ENCODE results near the gene CDKAL1.
A peak's percentile ranks its signal among the peaks of the same experiment; 100 is the strongest.

CDKAL1 gene

DNA sequence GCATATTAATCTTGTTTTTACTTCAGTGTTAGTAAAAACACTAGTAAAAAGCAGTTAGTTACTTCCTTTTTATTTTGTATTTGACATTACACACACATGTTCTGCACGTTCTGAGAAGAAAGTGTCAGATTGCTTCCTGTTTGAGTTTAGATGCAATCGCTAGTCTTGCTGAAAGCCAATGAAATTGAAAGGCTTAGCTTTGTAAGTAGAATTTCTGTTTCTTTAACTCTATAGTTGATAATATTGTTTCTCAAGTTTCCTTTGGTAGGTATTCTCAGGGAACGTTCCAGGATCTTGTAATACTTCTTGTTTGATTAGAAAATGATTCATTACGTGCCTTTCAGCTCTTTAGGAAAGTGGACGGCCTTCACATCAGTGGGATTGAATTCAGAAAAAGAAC, 55.0 kb downstream of the CDKAL1 start:
- TF ChIP-seq, protein P1, sequence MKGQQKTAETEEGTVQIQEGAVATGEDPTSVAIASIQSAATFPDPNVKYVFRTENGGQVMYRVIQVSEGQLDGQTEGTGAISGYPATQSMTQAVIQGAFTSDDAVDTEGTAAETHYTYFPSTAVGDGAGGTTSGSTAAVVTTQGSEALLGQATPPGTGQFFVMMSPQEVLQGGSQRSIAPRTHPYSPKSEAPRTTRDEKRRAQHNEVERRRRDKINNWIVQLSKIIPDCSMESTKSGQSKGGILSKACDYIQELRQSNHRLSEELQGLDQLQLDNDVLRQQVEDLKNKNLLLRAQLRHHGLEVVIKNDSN (IDR thresholded peaks at IDR 0.05): no peak
- no peak for TF ChIP-seq CEBPB (IDR thresholded peaks at IDR 0.05)
- TF ChIP-seq NFIC (IDR thresholded peaks at IDR 0.05): no peak
- no peak for TF ChIP-seq FOXM1 (IDR thresholded peaks at IDR 0.05; ENCODE audit: borderline replicate concordance, low read depth)
- TF ChIP-seq RAD21 (IDR thresholded peaks at IDR 0.05; ENCODE audit: low read depth): no peak
- TF ChIP-seq, protein P2, sequence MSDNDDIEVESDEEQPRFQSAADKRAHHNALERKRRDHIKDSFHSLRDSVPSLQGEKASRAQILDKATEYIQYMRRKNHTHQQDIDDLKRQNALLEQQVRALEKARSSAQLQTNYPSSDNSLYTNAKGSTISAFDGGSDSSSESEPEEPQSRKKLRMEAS (IDR thresholded peaks at IDR 0.05): no peak
- no peak for TF ChIP-seq TAF1 (IDR thresholded peaks at IDR 0.05; ENCODE audit: low read depth)
- no peak for TF ChIP-seq TEAD4 (IDR thresholded peaks at IDR 0.05)

DNA sequence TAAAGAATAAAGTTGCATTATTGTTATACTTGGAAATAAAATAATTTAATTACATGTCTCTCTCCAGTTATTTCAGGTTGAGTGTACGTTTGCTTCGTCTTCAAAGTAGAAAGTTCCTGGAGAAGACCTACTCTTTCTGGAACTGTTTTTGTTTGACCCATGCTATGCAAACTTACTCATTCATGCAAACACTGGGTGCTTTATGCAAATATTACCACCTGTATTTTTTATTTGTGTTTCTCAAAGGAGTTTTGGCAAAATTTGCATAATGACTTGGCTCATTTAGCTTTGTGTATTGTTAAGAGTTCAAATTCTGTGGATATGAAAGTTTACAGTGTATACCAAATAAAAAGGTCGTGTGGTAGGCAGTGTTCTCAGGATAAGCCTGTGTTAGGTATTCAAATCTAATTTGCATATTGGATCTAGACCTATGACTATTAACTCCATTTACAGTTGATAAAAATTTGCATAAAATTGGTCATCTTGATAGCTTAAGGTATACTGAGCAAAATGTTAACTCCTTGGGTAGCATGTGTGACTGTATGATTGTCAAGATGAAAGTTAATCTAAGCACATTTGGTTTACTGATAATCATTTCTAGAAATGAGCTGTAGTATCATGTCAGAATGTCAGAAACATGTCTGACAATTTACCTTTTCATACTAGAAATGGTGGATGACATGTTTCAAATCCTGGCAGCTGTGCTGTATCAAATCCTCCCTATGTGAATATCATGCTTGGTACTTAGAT, 65.2 kb downstream of the CDKAL1 start:
- TF ChIP-seq TAF1 (IDR thresholded peaks at IDR 0.05; ENCODE audit: low read depth): no peak
- no peak for TF ChIP-seq CEBPB (IDR thresholded peaks at IDR 0.05)
- TF ChIP-seq, protein P1 (IDR thresholded peaks at IDR 0.05): no peak
- TF ChIP-seq CREB1 (IDR thresholded peaks at IDR 0.05; ENCODE audit: low read depth): no peak
- no peak for TF ChIP-seq FOXM1 (IDR thresholded peaks at IDR 0.05; ENCODE audit: borderline replicate concordance, low read depth)
- TF ChIP-seq YY1 (IDR thresholded peaks at IDR 0.05; ENCODE audit: low read depth): no peak
- no peak for TF ChIP-seq TCF12 (IDR thresholded peaks at IDR 0.05; ENCODE audit: low read depth)
- no peak for TF ChIP-seq EGR1 (IDR thresholded peaks at IDR 0.05)
- no peak for TF ChIP-seq RAD21 (IDR thresholded peaks at IDR 0.05; ENCODE audit: low read depth)
- TF ChIP-seq EP300 (IDR thresholded peaks at IDR 0.05; ENCODE audit: borderline replicate concordance): no peak
- TF ChIP-seq, protein P2 (IDR thresholded peaks at IDR 0.05): no peak

DNA sequence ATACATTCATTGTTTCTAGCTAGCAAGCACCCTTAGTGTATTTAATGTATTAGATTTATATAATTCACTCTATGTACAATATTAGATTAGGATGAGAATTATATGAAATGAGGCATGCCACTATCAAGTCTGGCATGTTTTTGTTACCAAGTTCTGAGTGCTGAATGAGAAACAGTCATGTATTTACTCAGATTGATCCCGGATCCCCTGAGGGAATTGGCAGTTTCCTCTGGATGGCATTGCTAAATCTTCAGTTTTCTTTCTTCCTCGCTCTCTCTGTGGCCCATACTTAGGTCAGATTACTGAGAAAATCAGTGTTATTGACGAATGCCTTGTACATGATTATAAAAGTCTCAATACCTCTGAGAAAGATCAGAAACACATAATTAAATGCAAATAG, 66.6 kb downstream of the CDKAL1 start:
- TF ChIP-seq TEAD4 (IDR thresholded peaks at IDR 0.05): no peak

DNA sequence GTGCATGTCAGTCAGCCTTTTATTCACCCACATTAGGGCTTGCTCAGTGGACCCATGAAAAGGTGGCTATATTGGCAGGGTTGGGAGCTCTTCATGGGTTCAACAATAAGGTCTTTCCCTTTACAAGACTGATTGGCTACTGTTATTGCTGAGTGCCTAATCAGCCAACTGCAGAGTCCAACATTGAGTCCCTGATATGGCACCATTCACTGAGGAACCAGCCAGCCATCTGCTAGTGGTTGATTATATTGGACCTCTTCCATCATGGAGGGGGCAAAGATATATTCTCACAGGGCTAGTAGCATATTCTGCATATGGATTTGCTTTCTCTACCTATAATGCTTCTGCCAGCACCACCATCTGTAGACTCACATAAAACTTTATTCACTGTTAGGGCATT, 69.9 kb downstream of the CDKAL1 start:
- TF ChIP-seq, protein P3, sequence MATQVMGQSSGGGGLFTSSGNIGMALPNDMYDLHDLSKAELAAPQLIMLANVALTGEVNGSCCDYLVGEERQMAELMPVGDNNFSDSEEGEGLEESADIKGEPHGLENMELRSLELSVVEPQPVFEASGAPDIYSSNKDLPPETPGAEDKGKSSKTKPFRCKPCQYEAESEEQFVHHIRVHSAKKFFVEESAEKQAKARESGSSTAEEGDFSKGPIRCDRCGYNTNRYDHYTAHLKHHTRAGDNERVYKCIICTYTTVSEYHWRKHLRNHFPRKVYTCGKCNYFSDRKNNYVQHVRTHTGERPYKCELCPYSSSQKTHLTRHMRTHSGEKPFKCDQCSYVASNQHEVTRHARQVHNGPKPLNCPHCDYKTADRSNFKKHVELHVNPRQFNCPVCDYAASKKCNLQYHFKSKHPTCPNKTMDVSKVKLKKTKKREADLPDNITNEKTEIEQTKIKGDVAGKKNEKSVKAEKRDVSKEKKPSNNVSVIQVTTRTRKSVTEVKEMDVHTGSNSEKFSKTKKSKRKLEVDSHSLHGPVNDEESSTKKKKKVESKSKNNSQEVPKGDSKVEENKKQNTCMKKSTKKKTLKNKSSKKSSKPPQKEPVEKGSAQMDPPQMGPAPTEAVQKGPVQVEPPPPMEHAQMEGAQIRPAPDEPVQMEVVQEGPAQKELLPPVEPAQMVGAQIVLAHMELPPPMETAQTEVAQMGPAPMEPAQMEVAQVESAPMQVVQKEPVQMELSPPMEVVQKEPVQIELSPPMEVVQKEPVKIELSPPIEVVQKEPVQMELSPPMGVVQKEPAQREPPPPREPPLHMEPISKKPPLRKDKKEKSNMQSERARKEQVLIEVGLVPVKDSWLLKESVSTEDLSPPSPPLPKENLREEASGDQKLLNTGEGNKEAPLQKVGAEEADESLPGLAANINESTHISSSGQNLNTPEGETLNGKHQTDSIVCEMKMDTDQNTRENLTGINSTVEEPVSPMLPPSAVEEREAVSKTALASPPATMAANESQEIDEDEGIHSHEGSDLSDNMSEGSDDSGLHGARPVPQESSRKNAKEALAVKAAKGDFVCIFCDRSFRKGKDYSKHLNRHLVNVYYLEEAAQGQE (IDR thresholded peaks at IDR 0.05; ENCODE audit: low read depth): no peak
- no peak for TF ChIP-seq ZBTB7A (IDR thresholded peaks at IDR 0.05; ENCODE audit: low read depth)
- TF ChIP-seq EGR1 (IDR thresholded peaks at IDR 0.05): no peak
- TF ChIP-seq CREB1 (IDR thresholded peaks at IDR 0.05; ENCODE audit: low read depth): no peak
- TF ChIP-seq EP300 (IDR thresholded peaks at IDR 0.05; ENCODE audit: borderline replicate concordance): no peak
- TF ChIP-seq, protein P2 (IDR thresholded peaks at IDR 0.05): no peak
- no peak for TF ChIP-seq RAD21 (IDR thresholded peaks at IDR 0.05; ENCODE audit: low read depth)
- TF ChIP-seq TEAD4 (IDR thresholded peaks at IDR 0.05): no peak
- TF ChIP-seq FOXM1 (IDR thresholded peaks at IDR 0.05; ENCODE audit: borderline replicate concordance, low read depth): no peak
- no peak for TF ChIP-seq CEBPB (IDR thresholded peaks at IDR 0.05)
- no peak for TF ChIP-seq NFIC (IDR thresholded peaks at IDR 0.05)
- TF ChIP-seq TCF12 (IDR thresholded peaks at IDR 0.05; ENCODE audit: low read depth): no peak
- TF ChIP-seq, protein P1 (IDR thresholded peaks at IDR 0.05): no peak
- TF ChIP-seq TAF1 (IDR thresholded peaks at IDR 0.05; ENCODE audit: low read depth): no peak
- no peak for TF ChIP-seq YY1 (IDR thresholded peaks at IDR 0.05; ENCODE audit: low read depth)

DNA sequence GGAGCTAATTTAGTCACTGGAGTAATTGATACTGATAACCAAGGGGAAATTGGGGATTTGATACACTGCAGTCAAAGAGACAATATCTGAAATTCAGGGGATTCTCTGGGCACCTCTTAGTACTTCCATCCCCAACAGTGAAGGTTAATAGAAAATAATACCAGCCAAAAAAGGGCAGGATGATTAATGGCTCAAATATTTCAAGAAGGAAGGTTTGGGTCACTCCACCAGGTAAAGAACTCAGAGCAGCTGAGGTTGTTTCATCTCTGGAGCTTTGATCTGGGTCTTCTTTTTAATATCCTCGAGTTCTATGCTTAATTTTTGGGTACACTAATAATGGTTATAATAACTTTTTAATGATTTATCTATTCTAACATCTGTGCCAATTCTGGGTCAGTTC, 70.8 kb downstream of the CDKAL1 start:
- TF ChIP-seq EGR1 (IDR thresholded peaks at IDR 0.05): no peak
- TF ChIP-seq, protein P1 (IDR thresholded peaks at IDR 0.05): no peak
- 0 out of 2 replicates have a peak, but pooled peaks have one; percentile 31 for TF ChIP-seq TEAD4 (IDR thresholded peaks at IDR 0.05)

DNA sequence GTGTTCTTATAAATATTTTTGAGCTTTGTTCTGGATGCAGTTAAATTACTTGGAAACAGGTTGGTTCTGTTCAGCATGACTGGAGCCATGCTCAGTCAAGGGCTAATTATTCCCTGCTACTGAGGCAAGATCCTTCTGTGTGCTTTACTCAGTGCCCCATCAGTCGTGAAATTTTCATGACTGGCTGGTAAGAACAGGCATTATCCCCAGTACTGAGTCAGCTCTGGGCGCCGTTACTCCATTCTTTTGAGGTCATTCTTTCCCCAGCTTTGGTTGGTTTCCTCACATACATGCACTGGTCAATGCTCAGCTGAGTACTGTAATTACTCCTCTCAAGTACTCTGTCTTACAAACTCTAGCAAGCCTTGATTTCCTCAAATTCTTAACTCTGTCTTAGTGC, 71.3 kb downstream of the CDKAL1 start:
- TF ChIP-seq TCF12 (IDR thresholded peaks at IDR 0.05; ENCODE audit: low read depth): 0 out of 2 replicates have a peak, but pooled peaks have one; percentile 23
- no peak for TF ChIP-seq FOXM1 (IDR thresholded peaks at IDR 0.05; ENCODE audit: borderline replicate concordance, low read depth)
- TF ChIP-seq TEAD4 (IDR thresholded peaks at IDR 0.05): no peak
- no peak for TF ChIP-seq ZBTB7A (IDR thresholded peaks at IDR 0.05; ENCODE audit: low read depth)
- TF ChIP-seq, protein P3 (IDR thresholded peaks at IDR 0.05; ENCODE audit: low read depth): no peak
- peak; percentile 46; the same call in 1 of the 2 replicates for TF ChIP-seq EP300 (IDR thresholded peaks at IDR 0.05; ENCODE audit: borderline replicate concordance)
- no peak for TF ChIP-seq TAF1 (IDR thresholded peaks at IDR 0.05; ENCODE audit: low read depth)
- no peak for TF ChIP-seq RAD21 (IDR thresholded peaks at IDR 0.05; ENCODE audit: low read depth)
